ENCODE data around the gene EEF1A1. TPM values are rescaled to one million over a fixed set of nuclear protein-coding genes. Genes with fewer than 3 reads are reported as not detected.

EEF1A1 gene
- total and polyA plus RNA-seq, 2 of the 8 experiments (the other 6 are each of a cell fraction or from before 2014, with no cell fraction given), result 13,823 to 13,927 TPM

DNA sequence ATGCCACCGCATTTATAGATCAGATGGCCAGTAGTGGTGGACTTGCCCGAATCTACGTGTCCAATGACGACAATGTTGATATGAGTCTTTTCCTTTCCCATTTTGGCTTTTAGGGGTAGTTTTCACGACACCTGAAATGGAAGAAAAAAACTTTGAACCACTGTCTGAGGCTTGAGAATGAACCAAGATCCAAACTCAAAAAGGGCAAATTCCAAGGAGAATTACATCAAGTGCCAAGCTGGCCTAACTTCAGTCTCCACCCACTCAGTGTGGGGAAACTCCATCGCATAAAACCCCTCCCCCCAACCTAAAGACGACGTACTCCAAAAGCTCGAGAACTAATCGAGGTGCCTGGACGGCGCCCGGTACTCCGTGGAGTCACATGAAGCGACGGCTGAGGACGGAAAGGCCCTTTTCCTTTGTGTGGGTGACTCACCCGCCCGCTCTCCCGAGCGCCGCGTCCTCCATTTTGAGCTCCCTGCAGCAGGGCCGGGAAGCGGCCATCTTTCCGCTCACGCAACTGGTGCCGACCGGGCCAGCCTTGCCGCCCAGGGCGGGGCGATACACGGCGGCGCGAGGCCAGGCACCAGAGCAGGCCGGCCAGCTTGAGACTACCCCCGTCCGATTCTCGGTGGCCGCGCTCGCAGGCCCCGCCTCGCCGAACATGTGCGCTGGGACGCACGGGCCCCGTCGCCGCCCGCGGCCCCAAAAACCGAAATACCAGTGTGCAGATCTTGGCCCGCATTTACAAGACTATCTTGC lies 725 bp downstream of the EEF1A1 start:
- Histone ChIP-seq H2BK12ac (ENCODE audit: low read depth, low read length) (no peak overlapping the region; the same call in 1 of the 2 replicates), H3K79me1 (ENCODE audit: low read depth, low read length) (no peaks in the 10 kb centered on the region), H3K4me2 (ENCODE audit: insufficient read depth in 1 of 2, low read depth in 2 of 2, low read length in 2 of 2) (peak overlapping the region; percentile 82), H3K4ac (replicated peaks; ENCODE audit: insufficient read length, low read depth, low read length) (peak overlapping the region; percentile 82), H2AK5ac (ENCODE audit: low read depth, low read length) (no peak overlapping the region), H3K36me3 (ENCODE audit: control insufficient read depth in 2 of 4, insufficient read depth in 4 of 4, low read length in 3 of 4) (peaks cover 36 to 55% (median 48%) of the 10 kb centered on the region in 4 experiments), H3K18ac (ENCODE audit: extremely low read depth, low read length) (peak overlapping the region; percentile 100), H3K27me3 (replicated peaks in 1 of 4; ENCODE audit: control insufficient read depth in 3 of 4, extremely low read depth in 1 of 4, insufficient read depth in 3 of 4, low read length in 3 of 4) (no peaks in the 10 kb centered on the region), H2AFZ (ENCODE audit: low read length) (no peak overlapping the region), H2BK15ac (ENCODE audit: low read length) (no peak overlapping the region), H3K4me1 (replicated peaks in 1 of 4; ENCODE audit: control insufficient read depth in 3 of 4, insufficient read depth in 4 of 4, low read length in 3 of 4) (peaks cover 0 to 8% (median 5%) of the 10 kb centered on the region in 4 experiments; a peak in 4 of 7 replicates), H4K8ac (ENCODE audit: extremely low read depth, insufficient read depth, low read length) (peak overlapping the region; percentile 98; the same call in 1 of the 2 replicates), H3K14ac (ENCODE audit: insufficient read length) (no peak overlapping the region), H3K9ac (replicated peaks in 1 of 4; ENCODE audit: extremely low read depth in 1 of 4, low read depth in 3 of 4, low read length in 3 of 4) (peak overlapping the region; percentile 96 to 100 (median 100)), H3K27ac (ENCODE audit: low read depth, low read length) (peak overlapping the region; percentile 98), H2BK20ac (ENCODE audit: low read length) (no peak overlapping the region), H3K23ac (ENCODE audit: insufficient read length) (no peak overlapping the region), H3K9me3 (ENCODE audit: insufficient read depth in 2 of 2, low read depth in 1 of 2, low read length in 1 of 2) (no peaks in the 10 kb centered on the region), H3K4me3 (ENCODE audit: extremely low read depth in 1 of 4, insufficient read depth in 2 of 4, low read depth in 3 of 4, low read length in 4 of 4) (peak overlapping the region; percentile 87 to 100 (median 97)), H4K20me1 (replicated peaks in 1 of 2; ENCODE audit: control insufficient read depth in 1 of 2, insufficient read depth in 2 of 2, low read length in 2 of 2) (peaks cover 4 to 6% of the 10 kb centered on the region in 2 experiments), H2BK5ac (ENCODE audit: low read depth, low read length) (peak overlapping the region; percentile 99), H3K79me2 (ENCODE audit: control insufficient read depth in 1 of 2, insufficient read depth in 2 of 2, low read length in 2 of 2) (peaks cover 0 to 41% of the 10 kb centered on the region in 2 experiments; a peak in 3 of 4 replicates), H4K5ac (ENCODE audit: insufficient read length, low read depth, low read length) (peak overlapping the region; percentile 95), H2BK120ac (replicated peaks; ENCODE audit: low read depth, low read length) (peak overlapping the region; percentile 88), H3K56ac (replicated peaks; ENCODE audit: insufficient read length, low read depth, low read length) (peak overlapping the region; percentile 80), H4K91ac (replicated peaks; ENCODE audit: insufficient read length, low read length) (peak overlapping the region; percentile 81), H3K23me2 (ENCODE audit: low read depth, low read length) (peaks cover 2% of the 10 kb centered on the region; the same call in 1 of the 2 replicates)
- peak in 1 of 2 experiments; percentile 64 for DNase-seq (ENCODE audit: low read depth in 1 of 2, low spot score in 2 of 2)
- no peak for FAIRE-seq
- 2% methylated on average over 54 of the region's 56 CpGs; no CpG with 5 or more reads in 1 of the 2 experiments for WGBS, 2 experiments (ENCODE audit: extremely low coverage in 1 of 2, insufficient coverage in 1 of 2, insufficient read length in 1 of 2, insufficient replicate concordance in 2 of 2, low coverage in 1 of 2, low lambda C conversion rate in 2 of 2, missing lambda C conversion rate in 1 of 2)
- CTCF ChIA-PET (ENCODE audit: partially characterized antibody), result interaction anchor here (2.3 kb wide), 1 partner anchor 60 kb away, joined by 9 read pairs; no protein-coding TSS in a partner anchor
- POLR2A ChIA-PET (ENCODE audit: partially characterized antibody), result interaction anchor here (0.6 to 27.5 kb wide), 43 partner anchors 9 to 248 kb away, joined by 3 to 1482 read pairs (median 6); partner anchors contain the start of genes CD109, CGAS, DDX43 and MTO1
- peak; percentile 84 for TF ChIP-seq TAF7 (optimal IDR thresholded peaks at IDR 0.05; ENCODE audit: borderline replicate concordance, low read depth, low read length)
- peak; percentile 63 for TF ChIP-seq TAF1 (IDR thresholded peaks at IDR 0.05; ENCODE audit: low read depth, low read length)
